Activated T-helper 1 cell treated with anti-CD3 and anti-CD28 coated beads, Interleukin-12 subunit alpha, Interleukin-12 subunit beta, Interleukin-2, Interleukin-4 antibody, amounts not matched to agents 30 ng/mL and 10 ng/mL and 1 ng/mL, durations not matched to agents 14 hours and 24 hours and 36 hours (primary cell): ENCODE results near the gene SMOC1. TPM values are rescaled to one million over a fixed set of nuclear protein-coding genes. Genes with fewer than 3 reads are reported as not detected.

Source experiments
- DNase-seq: peaks from one replicate; pipeline ENCODE4 v3.0.0; 2021; ENCODE audit warnings: low spot score
- H3K27ac Mint-ChIP-seq: one replicate; pipeline ENCODE4 v1.8.0; 2021; ENCODE audit warnings: mild to moderate bottlenecking, mixed read lengths
- H3K27me3 Mint-ChIP-seq: one replicate; pipeline ENCODE4 v1.8.0; 2022; ENCODE audit warnings: mild to moderate bottlenecking, moderate library complexity, mixed read lengths; ENCODE audit not compliant: insufficient read depth
- H3K36me3 Mint-ChIP-seq: one replicate; pipeline ENCODE4 v1.8.0; 2021; ENCODE audit warnings: low read depth, mixed read lengths
- H3K4me1 Mint-ChIP-seq: one replicate; pipeline ENCODE4 v1.8.0; 2021; ENCODE audit warnings: low read depth, mixed read lengths
- H3K4me3 Mint-ChIP-seq: one replicate; pipeline ENCODE4 v1.8.0; 2021; ENCODE audit warnings: mild to moderate bottlenecking, moderate library complexity, mixed read lengths
- H3K9me3 Mint-ChIP-seq: one replicate; pipeline ENCODE4 v1.8.0; 2021; ENCODE audit warnings: mixed read lengths
- intact Hi-C: fragments of 100-400 bp; cut with micrococcal nuclease; formaldehyde crosslinking; loops from one replicate; pipeline ENCODE4 v1.15.1; 2024
- total RNA-seq: library from RNA; stranded (reverse); gene quantifications from 2 replicates; pipeline ENCODE4 v1.2.3, GENCODE V29; 2022

The SMOC1 gene
- total RNA-seq, 1 donor from 2014 or later, result not detected

DNA sequence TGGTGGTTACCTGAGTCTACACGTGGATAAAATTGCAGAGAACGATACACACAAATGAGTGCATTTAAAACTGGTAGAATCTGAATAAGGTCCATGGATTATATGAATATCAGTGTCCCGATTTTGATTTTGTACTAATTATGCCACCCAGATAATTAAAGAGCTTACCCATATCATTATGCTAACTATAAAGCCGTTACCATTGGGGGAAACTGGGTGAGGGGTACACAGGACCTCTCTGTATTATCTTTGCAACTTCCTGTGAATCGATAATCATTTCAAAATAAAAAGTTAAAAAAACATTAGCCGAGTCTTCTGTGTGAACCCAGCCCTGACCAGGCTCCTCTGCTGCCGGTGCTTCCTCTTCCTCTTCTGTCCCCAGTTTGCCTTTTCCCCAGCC lies 107.1 kb downstream of the SMOC1 start:
- no peak overlapping the region for H3K27ac Mint-ChIP-seq
- H3K36me3 Mint-ChIP-seq, result no peaks in the 10 kb centered on the region
- intact Hi-C loops, result no loop called here
- H3K9me3 Mint-ChIP-seq, result no peaks in the 10 kb centered on the region
- H3K27me3 Mint-ChIP-seq, result peaks cover 20% of the 10 kb centered on the region
- DNase-seq, result no peak
- no peak overlapping the region for H3K4me3 Mint-ChIP-seq
- H3K4me1 Mint-ChIP-seq, result no peaks in the 10 kb centered on the region

DNA sequence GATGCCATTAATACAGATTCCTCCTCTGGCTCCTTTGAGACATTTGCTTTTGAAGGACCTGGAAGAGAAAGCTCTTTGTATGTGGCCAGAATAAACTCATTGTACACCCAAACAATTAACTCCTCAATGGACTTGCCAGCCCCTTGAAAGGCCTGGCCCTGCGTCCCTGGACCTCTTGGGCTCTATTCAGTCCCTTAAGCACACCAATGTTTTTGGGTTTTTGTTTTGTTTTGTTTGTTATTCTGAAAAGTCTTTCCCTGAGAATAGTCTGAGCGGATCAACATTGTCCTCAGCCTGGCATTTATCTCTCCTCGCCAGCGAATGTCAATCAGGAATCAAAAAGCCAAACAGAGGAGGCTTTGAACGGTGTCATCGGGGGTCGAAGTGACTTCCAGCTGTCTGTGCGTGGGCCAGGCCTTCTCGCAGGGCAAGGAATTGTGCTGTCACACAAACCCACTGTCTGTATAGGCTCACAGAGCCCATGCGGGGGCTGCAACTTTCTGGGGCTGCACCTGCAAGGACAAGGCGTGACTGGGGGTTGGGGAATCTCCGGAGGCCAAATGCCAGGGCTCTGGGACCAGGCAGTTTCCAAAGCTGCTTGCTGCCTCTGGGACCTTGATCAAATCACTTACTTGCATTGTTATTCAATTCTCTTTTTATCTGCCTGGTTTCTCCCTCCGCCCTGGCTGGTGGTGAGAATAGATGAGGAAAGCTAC lies 108.3 kb downstream of the SMOC1 start:
- Mint-ChIP-seq H3K4me1 (no peaks in the 10 kb centered on the region), H3K9me3 (no peaks in the 10 kb centered on the region), H3K4me3 (no peak overlapping the region), H3K27me3 (peaks cover 23% of the 10 kb centered on the region), H3K27ac (no peak overlapping the region), H3K36me3 (no peaks in the 10 kb centered on the region)
- no peak for DNase-seq
- intact Hi-C loops, result no loop called here

DNA sequence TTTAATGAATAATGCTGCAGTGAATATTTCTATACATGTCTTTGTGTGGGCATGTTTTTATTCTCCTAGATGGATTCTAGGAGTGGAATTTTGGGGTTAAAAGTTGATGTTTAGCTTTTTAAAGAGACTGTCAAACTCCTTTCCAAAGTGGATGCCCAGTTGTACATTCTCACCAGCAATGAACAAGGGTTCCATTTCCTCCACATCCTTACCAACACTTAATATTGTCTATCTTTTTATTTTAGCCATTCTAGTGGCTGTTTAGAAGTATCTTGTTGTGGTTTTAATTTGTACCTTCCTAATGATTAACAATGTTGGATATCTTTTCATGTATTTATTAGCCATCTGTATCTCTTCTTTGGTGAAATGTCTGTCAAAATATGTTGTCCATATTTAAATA lies 109.8 kb downstream of the SMOC1 start:
- Mint-ChIP-seq H3K4me3 (no peak overlapping the region), H3K36me3 (no peaks in the 10 kb centered on the region), H3K27ac (no peak overlapping the region), H3K4me1 (no peaks in the 10 kb centered on the region), H3K9me3 (no peaks in the 10 kb centered on the region), H3K27me3 (peaks cover 29% of the 10 kb centered on the region)
- no peak for DNase-seq
- intact Hi-C loops, result no loop called here

DNA sequence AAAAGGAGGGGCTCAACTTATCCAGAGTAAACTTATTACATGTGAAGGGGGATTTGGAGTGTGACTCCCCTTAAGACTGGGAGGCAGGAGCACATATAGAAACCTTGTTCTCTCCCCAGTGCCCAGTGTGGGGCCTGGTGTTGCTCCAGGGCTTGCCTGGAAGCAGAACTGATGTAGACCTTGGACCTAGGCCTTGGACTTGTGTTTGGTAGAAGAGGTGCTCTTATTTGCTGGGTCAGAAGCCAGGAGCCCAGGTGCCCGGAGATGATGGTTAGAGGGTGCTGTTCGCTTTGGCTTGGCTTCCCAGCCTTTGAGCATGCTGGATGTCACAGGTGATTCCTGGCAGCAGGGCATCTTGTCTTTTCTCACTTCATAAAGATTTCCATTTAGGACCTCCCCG lies 110.4 kb downstream of the SMOC1 start:
- intact Hi-C loops, result no loop called here
- H3K27ac Mint-ChIP-seq, result no peak overlapping the region
- no peak for DNase-seq
- no peak overlapping the region for H3K4me3 Mint-ChIP-seq
- H3K9me3 Mint-ChIP-seq, result no peaks in the 10 kb centered on the region
- peaks cover 29% of the 10 kb centered on the region for H3K27me3 Mint-ChIP-seq
- H3K4me1 Mint-ChIP-seq, result no peaks in the 10 kb centered on the region
- H3K36me3 Mint-ChIP-seq, result no peaks in the 10 kb centered on the region

DNA sequence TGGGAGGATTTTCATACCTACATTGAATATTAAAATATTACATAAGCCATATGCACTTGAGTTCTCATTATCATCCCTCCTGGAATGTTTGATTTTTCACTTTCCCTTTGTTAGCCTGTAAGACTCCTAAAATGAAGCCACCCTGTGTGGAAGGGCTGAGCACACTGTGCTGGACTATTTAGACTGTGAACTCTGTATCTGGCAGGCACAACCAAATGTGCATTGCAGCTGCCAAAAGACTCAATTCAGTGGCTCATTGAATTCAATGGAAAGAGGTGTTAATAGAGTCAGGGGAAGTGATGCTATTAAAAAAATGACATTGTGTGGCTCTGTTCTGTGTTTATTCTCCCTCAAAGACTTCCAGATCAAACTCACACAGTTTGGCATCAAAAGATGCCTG lies 111.1 kb downstream of the SMOC1 start:
- intact Hi-C loops, result no loop called here
- no peaks in the 10 kb centered on the region for H3K4me1 Mint-ChIP-seq
- H3K9me3 Mint-ChIP-seq, result no peaks in the 10 kb centered on the region
- H3K27me3 Mint-ChIP-seq, result peaks cover 31% of the 10 kb centered on the region
- no peak overlapping the region for H3K4me3 Mint-ChIP-seq
- no peaks in the 10 kb centered on the region for H3K36me3 Mint-ChIP-seq
- DNase-seq, result no peak
- no peak overlapping the region for H3K27ac Mint-ChIP-seq

DNA sequence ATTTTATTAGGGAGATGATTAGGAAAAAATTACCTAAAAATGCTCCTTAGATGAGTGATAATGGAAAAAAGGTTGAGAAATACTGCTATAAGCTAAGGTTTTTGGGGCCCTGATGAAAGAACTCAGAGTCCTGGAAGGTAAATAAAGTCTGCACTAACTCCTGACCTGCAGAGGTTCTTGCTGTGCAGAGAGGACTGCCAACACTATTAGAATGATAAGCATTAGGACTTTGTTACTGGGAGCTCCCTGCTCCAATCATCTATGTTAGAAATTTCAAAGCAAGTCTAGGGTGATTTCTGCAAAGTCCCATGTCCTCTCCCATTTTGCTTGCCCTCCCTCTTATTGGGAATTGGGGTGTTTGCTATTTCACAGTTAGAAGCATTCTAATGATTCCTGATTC lies 112.2 kb downstream of the SMOC1 start:
- Mint-ChIP-seq H3K4me3 (no peak overlapping the region), H3K36me3 (no peaks in the 10 kb centered on the region), H3K9me3 (no peaks in the 10 kb centered on the region), H3K27me3 (peaks cover 33% of the 10 kb centered on the region), H3K4me1 (no peaks in the 10 kb centered on the region), H3K27ac (no peak overlapping the region)
- intact Hi-C loops, result no loop called here
- DNase-seq, result no peak

DNA sequence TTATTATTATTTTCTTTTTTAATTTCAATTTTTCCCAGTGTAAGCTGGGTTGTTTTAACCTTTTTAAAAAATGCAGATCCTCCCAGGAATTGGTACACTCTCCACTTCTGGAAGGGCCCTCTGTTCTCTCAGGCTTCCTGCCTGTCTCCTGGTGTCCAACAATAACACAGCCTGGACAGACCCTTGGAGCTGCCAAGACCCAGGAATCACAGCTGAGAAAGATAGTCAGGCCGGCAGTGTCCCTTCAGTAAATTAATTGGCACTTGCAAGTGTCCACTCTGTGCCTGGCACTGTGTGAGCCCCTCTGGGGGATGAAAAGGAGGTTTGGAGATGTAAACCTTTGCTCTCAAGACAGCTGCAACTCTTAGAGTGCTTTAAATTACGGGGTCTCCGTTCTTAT lies 113.3 kb downstream of the SMOC1 start:
- no peak overlapping the region for H3K27ac Mint-ChIP-seq
- intact Hi-C loops, result no loop called here
- H3K4me1 Mint-ChIP-seq, result no peaks in the 10 kb centered on the region
- DNase-seq, result no peak
- H3K9me3 Mint-ChIP-seq, result no peaks in the 10 kb centered on the region
- no peaks in the 10 kb centered on the region for H3K36me3 Mint-ChIP-seq
- H3K4me3 Mint-ChIP-seq, result no peak overlapping the region
- peaks cover 34% of the 10 kb centered on the region for H3K27me3 Mint-ChIP-seq

DNA sequence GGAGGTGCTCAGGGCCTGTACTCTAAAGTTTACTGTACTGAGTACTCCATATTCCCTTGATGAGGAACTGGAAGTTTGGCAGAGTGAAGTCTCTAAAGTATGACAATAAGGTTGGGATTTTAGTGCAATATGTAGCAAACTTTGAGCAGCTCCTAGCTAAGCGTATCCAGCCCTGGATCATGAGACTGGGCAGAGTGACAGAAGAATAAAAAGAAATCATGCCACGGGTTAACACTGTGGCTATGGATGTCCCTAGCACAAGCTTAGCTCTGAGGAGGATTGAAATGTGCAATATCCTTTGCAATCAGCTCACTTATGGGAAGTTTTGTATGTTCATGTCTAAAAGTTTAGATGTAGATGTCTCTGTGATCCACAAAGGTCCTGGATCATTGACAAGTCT lies 114.1 kb downstream of the SMOC1 start:
- Mint-ChIP-seq H3K9me3 (no peaks in the 10 kb centered on the region), H3K4me3 (no peak overlapping the region), H3K36me3 (no peaks in the 10 kb centered on the region), H3K4me1 (no peaks in the 10 kb centered on the region), H3K27me3 (peaks cover 27% of the 10 kb centered on the region), H3K27ac (no peak overlapping the region)
- intact Hi-C loops, result no loop called here
- DNase-seq, result no peak

DNA sequence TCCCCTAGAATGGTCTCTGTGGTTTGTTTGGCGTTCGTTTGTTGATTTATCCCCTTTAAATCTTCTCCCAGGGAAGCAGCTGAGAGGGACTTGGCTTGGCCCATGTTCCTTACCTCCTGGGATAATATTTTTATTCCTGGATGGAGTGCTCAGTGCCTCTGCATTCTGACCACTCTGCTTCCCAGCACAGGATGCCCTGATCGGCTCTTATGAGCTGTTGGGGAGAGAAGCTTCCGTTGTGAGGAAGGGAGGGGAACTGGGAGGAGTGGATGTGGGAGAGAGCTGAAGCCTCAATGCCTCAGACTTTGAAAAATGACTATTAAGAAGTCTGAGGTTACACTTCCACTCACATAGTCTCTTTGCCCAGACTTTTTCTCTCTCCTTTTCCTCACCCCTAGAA lies 114.8 kb downstream of the SMOC1 start:
- Mint-ChIP-seq H3K4me3 (no peak overlapping the region), H3K4me1 (no peaks in the 10 kb centered on the region), H3K27me3 (peaks cover 25% of the 10 kb centered on the region), H3K27ac (no peak overlapping the region), H3K9me3 (no peaks in the 10 kb centered on the region), H3K36me3 (no peaks in the 10 kb centered on the region)
- intact Hi-C loops, result no loop called here
- DNase-seq, result no peak

- no peak overlapping the region for H3K4me3 Mint-ChIP-seq
- H3K36me3 Mint-ChIP-seq, result no peaks in the 10 kb centered on the region
- intact Hi-C loops, result no loop called here
- H3K9me3 Mint-ChIP-seq, result no peaks in the 10 kb centered on the region
- peaks cover 22% of the 10 kb centered on the region for H3K27me3 Mint-ChIP-seq
- DNase-seq, result no peak
- H3K4me1 Mint-ChIP-seq, result no peaks in the 10 kb centered on the region
- no peak overlapping the region for H3K27ac Mint-ChIP-seq
Observed at GRCh38 chr14:69996216-69996615, 117.0 kb downstream of the SMOC1 start.

DNA sequence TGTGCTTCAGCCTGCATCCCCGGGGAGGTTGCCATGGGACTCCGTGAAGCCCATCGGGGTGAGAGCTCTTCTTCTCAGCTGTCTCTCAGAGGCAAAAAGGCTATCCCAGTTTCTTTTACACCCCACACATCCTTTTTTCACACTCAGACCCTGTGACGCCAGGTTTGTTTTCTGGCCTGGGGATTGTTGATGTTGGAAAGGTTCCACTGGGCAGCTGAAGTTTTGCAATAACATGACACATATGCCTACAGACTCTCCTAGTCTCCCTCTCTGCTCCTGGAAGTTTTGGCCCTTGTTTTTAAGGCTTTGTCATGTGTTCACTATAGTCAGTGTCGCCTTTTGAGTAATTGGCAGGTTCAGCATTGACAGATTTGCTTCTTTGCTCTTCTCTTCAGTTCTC lies 118.6 kb downstream of the SMOC1 start:
- H3K4me3 Mint-ChIP-seq, result no peak overlapping the region
- H3K4me1 Mint-ChIP-seq, result no peaks in the 10 kb centered on the region
- intact Hi-C loops, result no loop called here
- peaks cover 16% of the 10 kb centered on the region for H3K27me3 Mint-ChIP-seq
- no peak overlapping the region for H3K27ac Mint-ChIP-seq
- H3K9me3 Mint-ChIP-seq, result no peaks in the 10 kb centered on the region
- H3K36me3 Mint-ChIP-seq, result no peaks in the 10 kb centered on the region
- no peak for DNase-seq

DNA sequence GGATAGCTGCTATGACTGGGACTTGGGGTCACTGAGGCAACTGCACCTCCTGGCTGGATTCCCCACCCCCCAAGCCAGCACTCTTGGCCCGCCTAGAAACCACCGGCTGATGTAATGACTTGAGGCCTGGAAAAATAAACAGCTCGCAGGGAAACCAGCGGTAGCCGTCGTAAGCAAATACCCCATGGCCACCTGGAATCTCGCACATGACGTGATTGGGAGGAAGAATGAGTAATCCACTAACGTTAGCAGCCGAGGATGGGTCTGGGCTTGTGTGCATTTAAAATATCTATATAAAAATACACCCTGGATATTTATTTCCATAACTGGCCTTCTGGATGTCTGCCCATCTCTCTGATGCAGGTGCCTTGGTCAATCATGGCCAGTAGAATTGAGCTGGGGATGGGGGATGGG lies 120.1 kb downstream of the SMOC1 start:
- H3K9me3 Mint-ChIP-seq, result no peaks in the 10 kb centered on the region
- H3K27ac Mint-ChIP-seq, result no peak overlapping the region
- H3K4me3 Mint-ChIP-seq, result no peak overlapping the region
- H3K4me1 Mint-ChIP-seq, result no peaks in the 10 kb centered on the region
- peaks cover 11% of the 10 kb centered on the region for H3K27me3 Mint-ChIP-seq
- H3K36me3 Mint-ChIP-seq, result no peaks in the 10 kb centered on the region
- DNase-seq, result no peak
- intact Hi-C loops, result no loop called here

DNA sequence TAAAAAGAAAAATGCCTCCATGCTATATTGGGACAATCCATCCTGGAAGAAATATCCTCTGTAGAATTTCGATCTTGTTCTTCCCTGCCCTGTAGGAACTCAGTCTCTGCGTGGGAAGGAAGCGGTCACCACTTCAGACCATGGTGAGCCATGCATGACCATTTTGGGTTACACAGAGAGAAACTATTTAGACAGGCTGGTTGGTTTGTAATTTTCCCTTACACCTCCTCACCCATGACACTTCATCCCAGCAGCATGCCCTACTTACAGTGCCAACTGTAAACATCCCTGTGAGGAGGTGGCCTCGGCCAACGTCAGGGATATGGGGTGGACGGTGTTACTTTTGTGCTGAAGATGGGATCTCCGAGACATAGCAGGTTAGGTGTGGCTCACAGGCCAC lies 121.4 kb downstream of the SMOC1 start:
- Mint-ChIP-seq H3K36me3 (no peaks in the 10 kb centered on the region), H3K27ac (no peak overlapping the region), H3K9me3 (no peaks in the 10 kb centered on the region), H3K4me1 (no peaks in the 10 kb centered on the region), H3K4me3 (no peak overlapping the region), H3K27me3 (peaks cover 8% of the 10 kb centered on the region)
- no peak for DNase-seq
- intact Hi-C loops, result no loop called here
